Nephron progenitor cell (in vitro differentiated cells): Measurements from ENCODE around the gene DUSP7.

Experiments
- DNase-seq: peaks from one replicate; pipeline ENCODE4 v3.0.0; 2021
- H3K27ac Mint-ChIP-seq: 2 replicates; pipeline ENCODE4 v1.8.0; 2021; ENCODE audit warnings: mild to moderate bottlenecking, moderate library complexity, mixed read lengths
- H3K27me3 Mint-ChIP-seq: 2 replicates; pipeline ENCODE4 v1.8.0; 2021; ENCODE audit warnings: mild to moderate bottlenecking, low read depth, mixed read lengths; ENCODE audit not compliant: poor library complexity
- H3K36me3 Mint-ChIP-seq: 2 replicates; pipeline ENCODE4 v1.8.0; 2021; ENCODE audit warnings: low read depth, mixed read lengths
- H3K4me1 Mint-ChIP-seq: 2 replicates; pipeline ENCODE4 v1.8.0; 2021; ENCODE audit warnings: mixed read lengths
- H3K4me3 Mint-ChIP-seq: 2 replicates; pipeline ENCODE4 v1.8.0; 2021; ENCODE audit warnings: mild to moderate bottlenecking, moderate library complexity, mixed read lengths
- H3K9me3 Mint-ChIP-seq: 2 replicates; pipeline ENCODE4 v1.8.0; 2021; ENCODE audit warnings: mild to moderate bottlenecking, moderate library complexity, mixed read lengths
- CTCF ChIP-seq: fragments of 200-600 bp; sonication (generic); IDR thresholded peaks from 2 replicates; pipeline ENCODE4 v1.5.0; 2021; ENCODE audit warnings: antibody characterized with exemption

The DUSP7 gene

GRCh38 chr3:52013802-52014598 is 42.4 kb downstream of the DUSP7 start:
- no peak for TF ChIP-seq CTCF
- H3K4me3 Mint-ChIP-seq, result no peak overlapping the region
- no peaks in the 10 kb centered on the region for H3K36me3 Mint-ChIP-seq
- no peak for DNase-seq
- H3K27ac Mint-ChIP-seq, result no peak overlapping the region
- peaks cover 11% of the 10 kb centered on the region for H3K27me3 Mint-ChIP-seq
- H3K9me3 Mint-ChIP-seq, result no peaks in the 10 kb centered on the region
- H3K4me1 Mint-ChIP-seq, result peaks cover 47% of the 10 kb centered on the region

- no peak for DNase-seq
- H3K9me3 Mint-ChIP-seq, result no peaks in the 10 kb centered on the region
- no peaks in the 10 kb centered on the region for H3K36me3 Mint-ChIP-seq
- H3K27me3 Mint-ChIP-seq, result peaks cover 11% of the 10 kb centered on the region
- peaks cover 41% of the 10 kb centered on the region for H3K4me1 Mint-ChIP-seq
- TF ChIP-seq CTCF, result no peak
- H3K27ac Mint-ChIP-seq, result peak overlapping the region; percentile 86
- no peak overlapping the region for H3K4me3 Mint-ChIP-seq
Measured at GRCh38 chr3:52012699-52013098, 43.7 kb downstream of the DUSP7 start.

- DNase-seq, result no peak
Measured at GRCh38 chr3:52010431-52010830, 45.9 kb downstream of the DUSP7 start.

GRCh38 chr3:52007291-52007690 is 49.1 kb downstream of the DUSP7 start:
- H3K4me1 Mint-ChIP-seq, result peaks cover 51% of the 10 kb centered on the region
- peaks cover 13% of the 10 kb centered on the region for H3K27me3 Mint-ChIP-seq
- H3K9me3 Mint-ChIP-seq, result no peaks in the 10 kb centered on the region
- H3K36me3 Mint-ChIP-seq, result no peaks in the 10 kb centered on the region
- no peak for DNase-seq
- H3K4me3 Mint-ChIP-seq, result no peak overlapping the region
- TF ChIP-seq CTCF, result no peak
- H3K27ac Mint-ChIP-seq, result no peak overlapping the region

More at GRCh38 chr3:52010431-52010830, 45.9 kb downstream of the DUSP7 start:
- Mint-ChIP-seq H3K9me3 (no peaks in the 10 kb centered on the region), H3K4me1 (peaks cover 41% of the 10 kb centered on the region), H3K27ac (no peak overlapping the region), H3K27me3 (peaks cover 8% of the 10 kb centered on the region), H3K4me3 (no peak overlapping the region), H3K36me3 (no peaks in the 10 kb centered on the region)
- no peak for TF ChIP-seq CTCF

GRCh38 chr3:52006820-52007133 is 49.6 kb downstream of the DUSP7 start:
- Mint-ChIP-seq H3K9me3 (no peaks in the 10 kb centered on the region), H3K4me1 (peaks cover 56% of the 10 kb centered on the region), H3K27me3 (peaks cover 17% of the 10 kb centered on the region), H3K36me3 (no peaks in the 10 kb centered on the region), H3K27ac (no peak overlapping the region), H3K4me3 (no peak overlapping the region)
- no peak for DNase-seq
- no peak for TF ChIP-seq CTCF
